CD4-positive, alpha-beta T cell treated with Interleukin-1 beta for 1 hour (primary cell): ENCODE results near the gene SLC2A13.
A peak's percentile ranks its signal among the peaks of the same experiment; 100 is the strongest.
"Not testable (repeated sequence)": the region's sequence is repeated elsewhere in the genome, so short reads cannot be mapped to it uniquely, and the experiment has no call there.

Source experiments
- DNase-seq, 2 donors: peaks; one replicate each; pipeline ENCODE4 v3.0.0-alpha.2; 2020 to 2022

Gene SLC2A13

GRCh38 chr12:40034156-40034555, 71.7 kb downstream of the SLC2A13 start:
- no peak for DNase-seq

GRCh38 chr12:40033242-40033630, 72.6 kb downstream of the SLC2A13 start:
- DNase-seq: no peak

GRCh38 chr12:40032433-40033241, 73.2 kb downstream of the SLC2A13 start:
- DNase-seq: no peak

DNA sequence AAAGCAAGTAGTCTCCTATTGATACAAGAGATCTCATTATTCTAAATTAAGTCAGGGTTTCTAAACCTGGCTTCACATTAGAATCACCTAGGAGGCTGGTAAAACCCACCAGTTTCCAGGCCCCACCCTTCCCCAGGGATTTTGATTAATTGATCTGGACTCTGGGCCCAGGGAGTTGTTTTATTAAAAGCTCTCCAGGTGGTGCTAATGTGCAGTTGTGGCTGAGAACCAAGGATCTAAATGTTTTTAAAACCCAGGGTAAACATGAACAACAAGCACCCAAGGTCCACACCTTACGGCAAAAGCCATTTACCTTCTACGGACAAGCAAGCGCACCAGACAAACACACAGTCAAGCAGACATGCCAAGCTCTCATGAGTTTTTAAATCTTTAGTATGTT, 73.9 kb downstream of the SLC2A13 start:
- DNase-seq: no peak

DNA sequence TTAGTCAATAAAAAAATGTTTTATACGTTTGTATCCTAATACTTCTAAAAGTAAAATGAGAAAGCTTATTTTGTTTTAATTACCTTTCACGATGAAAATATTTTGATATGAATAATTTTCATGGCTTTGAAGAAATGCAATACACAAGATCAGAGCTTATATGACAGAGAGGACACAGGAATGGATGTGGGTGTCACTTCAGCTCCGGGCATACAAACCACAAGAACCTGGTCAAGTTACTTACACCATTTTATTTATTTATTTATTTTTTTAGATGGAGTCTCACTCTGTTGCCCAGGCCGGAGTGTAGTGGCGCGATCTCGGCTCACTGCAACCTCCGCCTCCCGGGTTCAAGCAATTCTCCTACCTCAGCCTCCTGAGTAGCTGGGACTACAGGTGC, 74.9 kb downstream of the SLC2A13 start:
- not testable (repeated sequence) for DNase-seq

- no peak for DNase-seq
These were observed 77.6 kb downstream of the SLC2A13 start for GRCh38 chr12:40028296-40028695.

DNA sequence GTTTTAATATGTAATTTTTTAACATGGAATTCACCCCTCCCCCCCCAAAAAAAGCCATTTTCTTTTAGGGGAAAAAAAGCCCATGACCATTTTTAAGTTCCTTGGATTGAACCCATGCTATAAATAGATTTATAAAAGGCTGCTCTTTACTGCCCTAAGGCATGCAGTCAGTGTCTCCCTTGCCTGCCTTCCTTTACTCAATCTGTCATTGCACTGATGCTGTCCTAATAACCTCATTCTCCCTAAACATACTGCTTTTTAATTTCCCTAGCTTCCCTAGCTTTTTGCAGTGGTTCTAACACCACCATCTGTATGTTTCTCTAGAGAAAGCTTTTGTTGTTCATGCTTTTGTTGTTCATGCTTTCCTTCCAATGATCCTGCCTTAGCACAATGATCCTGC, 83.0 kb downstream of the SLC2A13 start:
- no peak for DNase-seq

GRCh38 chr12:40020261-40020691, 85.6 kb downstream of the SLC2A13 start:
- no peak for DNase-seq

GRCh38 chr12:40017488-40017887, 88.4 kb downstream of the SLC2A13 start:
- no peak for DNase-seq

DNA sequence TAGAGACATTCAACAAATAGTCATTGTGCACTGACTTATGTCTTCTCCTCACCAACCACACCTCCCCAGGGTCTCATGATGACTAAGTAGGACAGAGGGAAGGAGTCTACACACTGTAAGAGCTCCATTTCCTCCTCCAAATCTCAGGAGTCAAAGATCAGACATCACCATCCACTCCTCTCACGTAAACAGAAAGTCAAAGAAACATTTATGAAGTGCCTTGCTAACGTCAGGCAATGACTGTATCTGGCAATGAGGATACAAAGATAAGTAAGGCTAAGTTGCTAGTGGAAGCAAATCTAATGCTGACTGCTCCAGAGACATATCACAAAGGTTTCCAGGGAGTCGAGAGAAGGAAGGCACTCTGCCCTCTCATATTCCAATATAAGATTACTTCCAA, 88.9 kb downstream of the SLC2A13 start:
- no peak for DNase-seq

DNA sequence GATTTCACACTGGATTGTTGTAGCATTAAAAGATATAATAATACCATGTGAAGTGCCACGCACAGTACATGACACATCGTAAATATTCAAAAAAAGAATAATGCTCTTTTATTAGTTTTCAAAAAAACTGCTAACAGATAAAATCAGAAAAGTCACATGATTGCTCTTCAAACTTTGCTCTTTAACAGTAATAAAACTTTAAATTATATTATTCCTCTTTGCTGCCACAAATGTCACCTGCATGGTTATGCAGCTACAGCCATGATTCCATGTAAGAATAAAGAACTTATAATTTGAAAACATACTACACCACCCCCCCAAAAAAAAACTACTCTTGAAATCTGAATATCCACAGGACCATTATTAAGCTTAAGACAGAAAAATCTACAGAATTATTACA, 90.0 kb downstream of the SLC2A13 start:
- no peak for DNase-seq

- no peak for DNase-seq
These were observed 90.5 kb downstream of the SLC2A13 start for GRCh38 chr12:40015345-40015744.

- DNase-seq: no peak
These were observed 92.0 kb downstream of the SLC2A13 start for GRCh38 chr12:40013847-40014246.

DNA sequence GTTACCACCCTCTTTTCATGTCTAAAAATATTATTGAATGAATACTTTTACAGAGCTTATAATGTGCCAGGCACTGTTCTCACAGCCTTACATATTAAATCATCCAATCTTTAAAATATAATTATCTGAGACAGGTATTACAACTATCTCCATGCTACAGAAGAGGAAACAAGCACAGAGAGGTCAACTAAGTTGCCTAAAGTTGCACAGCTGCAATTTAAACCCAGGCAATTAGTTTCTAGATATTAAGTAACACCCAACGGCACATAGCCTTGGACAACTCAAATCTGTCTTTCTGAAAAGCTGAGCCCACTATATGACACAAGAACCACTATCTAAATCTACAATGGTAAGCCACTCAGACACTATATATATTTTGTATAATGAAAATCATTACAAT, 92.6 kb downstream of the SLC2A13 start:
- DNase-seq: no peak

- no peak for DNase-seq
These were observed 93.2 kb downstream of the SLC2A13 start for GRCh38 chr12:40012711-40013110.

DNA sequence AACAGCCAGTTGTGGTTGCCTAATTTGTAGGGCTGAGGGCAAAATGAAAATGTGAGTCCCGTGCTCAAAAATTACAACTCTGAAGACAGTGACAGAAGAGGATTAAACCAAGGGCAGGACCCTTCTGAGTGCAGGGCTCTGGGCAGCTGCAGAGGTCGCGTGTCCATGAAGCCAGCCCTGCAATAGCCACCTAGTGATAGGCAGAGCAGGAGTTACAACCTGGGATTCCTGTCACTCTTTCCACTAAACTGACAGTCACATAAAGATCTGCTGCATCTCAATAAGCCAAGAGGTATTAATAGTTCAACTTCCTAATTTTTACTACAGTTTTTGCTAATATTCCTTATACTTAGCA, 94.1 kb downstream of the SLC2A13 start:
- no peak for DNase-seq

DNA sequence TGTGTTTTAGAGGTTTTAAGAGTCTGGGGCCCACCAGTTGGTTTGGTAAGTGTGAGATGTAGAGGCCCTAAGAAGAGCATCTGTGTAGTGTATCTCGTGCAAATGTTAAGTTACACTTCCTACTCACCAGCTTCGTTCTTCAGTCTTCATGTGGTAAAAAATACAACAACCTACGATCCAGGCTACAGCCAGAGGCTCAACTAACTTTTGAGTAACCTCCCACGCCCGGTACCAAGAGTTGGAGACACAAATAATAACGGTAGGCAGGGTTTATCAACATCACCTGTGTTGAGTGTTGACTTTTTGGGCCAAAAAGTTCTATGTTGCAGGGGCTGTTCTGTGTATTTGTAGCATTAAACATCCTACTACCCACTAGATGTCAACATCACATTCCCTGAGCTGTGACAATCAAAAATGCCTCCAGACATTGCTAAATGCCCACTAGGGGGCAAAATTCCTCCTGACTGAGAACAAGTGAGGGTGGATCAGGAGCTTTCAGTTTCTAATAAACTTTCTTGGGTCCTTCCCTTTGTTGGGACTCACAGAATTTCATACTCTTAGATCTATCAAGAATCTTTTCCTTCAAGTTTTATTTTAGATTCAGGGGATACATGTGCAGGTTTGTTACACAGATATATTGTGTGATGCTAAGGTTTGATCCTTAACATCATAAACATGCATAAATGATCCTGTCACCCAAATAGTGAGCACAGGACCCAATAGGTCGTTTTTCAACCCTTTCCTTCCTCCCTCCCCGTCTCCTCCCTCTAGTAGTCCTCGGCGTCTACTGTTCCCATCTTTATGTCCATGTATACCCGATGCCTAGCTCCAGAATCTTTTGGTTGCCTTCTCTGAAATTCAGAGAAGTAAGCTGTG, 94.7 kb downstream of the SLC2A13 start:
- peak; percentile 51 to 77 for DNase-seq

- no peak for DNase-seq
These were observed 103.4 kb downstream of the SLC2A13 start for GRCh38 chr12:40002178-40003169.

DNA sequence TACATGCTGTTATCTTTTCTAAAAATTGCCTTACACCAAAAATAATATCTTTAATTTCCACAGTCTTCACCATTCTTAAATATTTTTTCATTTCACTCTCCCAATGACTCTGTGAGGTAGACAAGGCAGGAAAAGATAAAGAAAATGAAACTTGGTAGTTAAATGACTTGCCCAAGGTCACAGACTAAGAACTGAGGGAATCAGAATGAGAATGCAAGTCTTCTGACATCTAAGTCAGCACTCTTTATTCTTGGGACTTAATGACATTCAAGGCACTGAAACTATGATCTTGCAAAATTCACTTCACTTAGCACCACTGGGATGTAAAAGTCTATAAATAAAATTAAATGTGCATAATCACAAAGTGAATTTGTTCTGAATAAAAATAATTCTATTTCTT, 104.5 kb downstream of the SLC2A13 start:
- DNase-seq: no peak

DNA sequence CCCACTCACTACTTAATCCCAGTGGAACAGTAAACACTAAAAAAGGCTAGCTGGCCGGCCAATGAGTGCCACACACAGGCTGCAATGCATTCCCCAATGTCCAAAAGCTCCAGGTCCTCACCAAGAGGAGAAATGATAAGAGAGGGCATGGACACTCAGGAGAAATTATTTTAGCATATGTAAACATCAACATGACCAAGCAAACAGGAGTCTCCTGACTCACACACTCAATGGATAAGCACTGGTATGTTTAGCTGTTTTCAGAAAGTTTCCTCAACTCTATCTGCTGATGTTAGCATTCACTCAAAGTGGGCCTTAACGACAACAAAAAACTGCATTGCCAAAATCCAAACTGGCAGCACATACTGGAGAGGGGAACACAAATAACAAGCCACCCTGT, 105.0 kb downstream of the SLC2A13 start:
- DNase-seq: no peak

- DNase-seq: no peak
These were observed 112.6 kb downstream of the SLC2A13 start for GRCh38 chr12:39993268-39993667.

DNA sequence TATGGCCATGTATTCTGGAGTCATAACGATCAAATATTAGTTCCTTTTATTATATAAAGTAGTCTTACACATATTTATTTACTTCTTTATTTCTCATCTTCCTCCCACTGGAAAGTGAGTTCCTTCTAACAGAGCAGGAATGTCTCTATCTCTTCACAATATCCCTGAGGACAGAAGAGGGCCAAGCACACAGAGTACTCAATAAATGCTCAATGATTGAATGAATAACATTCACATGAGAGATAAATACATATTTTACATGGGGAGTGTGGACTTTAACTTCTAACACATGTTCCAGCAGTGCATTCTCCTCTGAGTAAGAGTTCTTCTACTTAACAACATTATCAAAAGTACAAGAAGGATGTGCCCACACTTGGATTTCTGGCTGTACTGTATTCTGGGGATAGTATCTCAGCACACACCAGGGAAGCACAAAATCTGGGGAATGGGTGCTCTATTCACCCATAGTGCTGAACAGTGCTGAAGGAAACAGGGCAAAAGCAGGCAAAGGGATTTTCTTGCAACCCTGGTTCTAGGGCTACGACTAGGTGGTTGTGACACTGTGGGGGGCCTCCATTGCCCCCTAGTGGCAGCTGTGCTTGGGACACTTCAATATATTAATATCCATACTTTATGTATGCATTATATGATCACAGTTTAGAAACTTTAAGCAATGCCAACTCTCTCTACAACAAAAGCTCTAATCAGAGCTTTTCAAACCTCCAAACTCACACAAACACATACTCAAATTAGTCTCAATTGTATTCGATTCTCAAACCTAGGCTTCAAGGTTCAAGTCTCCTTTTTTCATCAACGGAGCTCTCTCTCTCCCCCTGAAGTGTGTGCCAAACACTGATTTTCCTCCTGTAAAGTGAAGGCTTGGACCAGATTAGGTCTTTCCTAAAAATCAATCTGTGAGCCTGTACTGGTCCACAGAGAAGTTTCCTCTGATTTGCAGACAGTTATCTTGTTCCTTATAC, 115.5 kb downstream of the SLC2A13 start:
- peak; percentile 36 to 44 for DNase-seq
